GM18499 (cell line): ENCODE data around the gene TNS4.

Source experiments
- ATAC-seq: cut with Tn5 transposase; IDR thresholded peaks from one replicate; pipeline ENCODE4 v1.9.1; 2021; ENCODE audit warnings: moderate number of reproducible peaks; ENCODE audit not compliant: insufficient read depth, unreplicated experiment

The TNS4 gene

DNA sequence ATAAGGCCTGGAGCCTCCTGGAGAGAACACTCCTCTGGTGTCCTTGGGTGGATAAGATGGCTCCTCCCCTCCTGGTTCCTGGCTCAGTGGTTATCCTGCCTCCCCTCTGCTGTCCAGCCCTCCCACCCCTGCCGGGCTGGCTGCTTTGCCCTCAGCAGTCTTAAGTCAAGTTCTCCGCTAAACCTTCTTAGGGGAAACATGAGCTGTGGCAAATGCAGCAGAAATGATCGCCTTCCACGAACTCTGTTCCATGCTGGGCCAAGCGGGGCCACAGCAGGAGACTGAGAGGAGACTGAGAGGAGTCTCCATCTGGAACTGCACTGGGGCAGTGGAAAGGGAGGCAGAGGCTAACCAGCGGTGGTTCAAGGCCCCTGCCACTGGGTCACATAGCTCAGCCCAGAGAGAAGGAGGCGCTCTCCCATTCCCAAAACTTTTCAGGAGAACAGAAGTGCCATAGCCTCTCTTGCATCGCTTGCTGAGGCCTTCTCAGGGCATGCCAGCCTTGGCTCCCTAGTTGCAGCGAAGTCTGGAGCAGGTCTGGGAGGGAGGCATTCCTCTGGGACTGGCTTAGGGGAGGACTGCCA lies 26.9 kb downstream of the TNS4 start:
- no peak for ATAC-seq

DNA sequence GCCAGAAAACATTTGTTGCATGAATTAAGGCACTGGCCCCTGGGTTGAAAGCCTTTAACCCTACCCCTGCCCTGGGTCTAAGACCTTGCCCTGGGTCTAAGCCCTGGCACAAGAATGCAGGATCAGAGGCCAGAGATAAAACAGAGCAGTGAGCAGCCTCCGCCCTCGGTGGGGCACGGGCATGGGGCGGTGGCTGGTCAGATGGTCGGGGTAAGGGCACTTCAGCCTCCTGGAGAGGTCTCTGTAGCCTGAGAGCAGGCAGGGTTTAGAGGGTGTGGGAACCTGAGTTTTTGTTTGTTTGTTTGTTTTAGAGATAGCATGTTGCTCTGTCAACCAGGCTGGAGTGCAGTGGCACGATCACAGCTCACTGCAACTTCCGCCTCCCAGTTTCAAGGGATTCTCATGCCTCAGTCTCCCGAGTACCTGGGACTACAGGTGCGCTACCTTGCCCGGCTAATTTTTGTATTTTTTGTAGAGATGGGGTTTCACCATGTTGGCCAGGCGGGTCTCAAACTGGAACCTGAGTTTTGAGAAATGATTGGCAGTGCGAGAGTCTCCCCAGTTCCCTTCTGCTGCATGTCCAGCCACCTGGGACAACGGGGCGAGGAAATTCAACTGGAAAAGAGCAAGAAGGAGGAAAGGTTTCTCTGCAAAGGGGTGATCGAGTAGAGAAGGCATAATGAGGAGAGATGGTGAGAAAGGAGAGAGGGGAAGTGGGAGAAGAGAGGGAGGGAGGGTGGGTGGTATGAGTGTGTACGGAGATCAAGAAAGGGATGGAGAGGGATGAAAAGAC lies 27.7 kb downstream of the TNS4 start:
- ATAC-seq, result no peak

DNA sequence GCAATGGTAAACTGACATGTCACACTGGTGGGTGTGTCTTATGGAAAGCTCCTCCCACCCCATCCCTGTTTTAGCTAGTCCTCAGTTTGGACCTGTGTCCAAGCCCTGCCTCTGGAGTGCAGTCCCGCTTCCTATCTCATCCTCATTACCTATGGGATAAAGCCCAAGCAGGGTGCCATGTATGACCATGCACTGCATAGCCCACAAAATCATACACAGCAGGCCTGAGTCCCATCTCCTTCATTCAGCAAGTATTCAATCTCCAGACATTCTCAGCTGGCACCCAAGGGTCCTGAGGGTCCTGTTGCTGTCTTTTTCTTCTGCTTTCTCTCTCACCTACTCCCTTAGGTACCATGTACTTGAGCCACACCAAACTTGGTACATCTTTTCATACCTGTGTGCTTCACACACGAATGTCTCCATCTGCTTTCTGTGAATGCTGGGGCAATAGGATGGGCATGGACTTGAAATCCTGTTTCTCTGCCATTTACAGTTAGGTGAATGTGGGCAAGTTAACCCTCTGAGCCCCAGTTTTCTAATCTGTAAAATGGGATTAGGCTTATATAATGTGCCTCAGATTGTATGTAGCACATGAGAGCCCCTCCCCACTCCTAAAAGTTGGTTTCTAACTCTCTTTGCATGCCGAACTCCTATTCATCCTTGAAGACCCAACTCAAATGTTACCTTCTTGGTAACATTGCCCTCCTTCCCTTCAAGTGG lies 28.5 kb downstream of the TNS4 start:
- ATAC-seq, result no peak

DNA sequence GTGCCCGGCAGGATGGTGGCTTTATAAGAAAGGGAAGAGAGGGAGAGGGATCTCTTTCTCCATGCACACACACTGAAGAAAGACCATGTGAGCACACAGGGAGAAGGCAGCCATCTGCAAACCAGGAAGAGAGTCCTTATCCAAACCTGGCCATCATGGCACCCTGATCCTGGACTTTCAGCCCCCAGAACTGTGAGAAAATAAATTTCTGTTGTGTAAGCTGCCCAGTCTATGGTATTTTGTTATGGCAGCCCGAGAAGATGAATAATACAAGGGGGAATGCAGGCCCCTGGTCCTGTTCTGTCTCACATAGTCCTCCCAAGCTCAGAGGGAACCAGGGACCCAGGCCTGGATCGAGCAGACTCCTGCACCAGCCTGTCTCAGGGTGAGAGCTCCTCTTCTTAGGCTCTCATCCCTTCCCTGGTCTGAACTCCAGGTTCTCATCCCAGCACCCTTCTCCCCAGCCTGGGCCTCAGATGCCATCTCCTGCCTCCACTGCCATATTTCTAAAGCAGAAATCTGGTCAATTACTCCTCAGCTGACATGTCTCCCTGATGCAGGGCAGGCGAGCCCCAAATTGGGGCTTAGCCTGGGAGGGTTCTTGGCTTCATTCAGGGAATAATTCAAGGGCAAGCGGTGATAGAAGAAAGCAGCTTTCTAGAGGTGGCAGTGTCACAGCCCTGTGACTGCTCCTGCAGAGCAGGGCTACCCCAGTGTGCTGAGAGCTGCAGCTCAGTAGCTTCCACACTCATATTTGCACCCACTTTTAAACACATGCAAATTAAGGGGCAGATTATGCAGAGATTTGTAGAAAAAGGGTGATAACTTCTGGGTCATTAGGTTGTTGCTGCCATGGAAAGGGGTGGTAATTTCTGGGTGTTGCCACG lies 29.3 kb downstream of the TNS4 start:
- ATAC-seq, result no peak

DNA sequence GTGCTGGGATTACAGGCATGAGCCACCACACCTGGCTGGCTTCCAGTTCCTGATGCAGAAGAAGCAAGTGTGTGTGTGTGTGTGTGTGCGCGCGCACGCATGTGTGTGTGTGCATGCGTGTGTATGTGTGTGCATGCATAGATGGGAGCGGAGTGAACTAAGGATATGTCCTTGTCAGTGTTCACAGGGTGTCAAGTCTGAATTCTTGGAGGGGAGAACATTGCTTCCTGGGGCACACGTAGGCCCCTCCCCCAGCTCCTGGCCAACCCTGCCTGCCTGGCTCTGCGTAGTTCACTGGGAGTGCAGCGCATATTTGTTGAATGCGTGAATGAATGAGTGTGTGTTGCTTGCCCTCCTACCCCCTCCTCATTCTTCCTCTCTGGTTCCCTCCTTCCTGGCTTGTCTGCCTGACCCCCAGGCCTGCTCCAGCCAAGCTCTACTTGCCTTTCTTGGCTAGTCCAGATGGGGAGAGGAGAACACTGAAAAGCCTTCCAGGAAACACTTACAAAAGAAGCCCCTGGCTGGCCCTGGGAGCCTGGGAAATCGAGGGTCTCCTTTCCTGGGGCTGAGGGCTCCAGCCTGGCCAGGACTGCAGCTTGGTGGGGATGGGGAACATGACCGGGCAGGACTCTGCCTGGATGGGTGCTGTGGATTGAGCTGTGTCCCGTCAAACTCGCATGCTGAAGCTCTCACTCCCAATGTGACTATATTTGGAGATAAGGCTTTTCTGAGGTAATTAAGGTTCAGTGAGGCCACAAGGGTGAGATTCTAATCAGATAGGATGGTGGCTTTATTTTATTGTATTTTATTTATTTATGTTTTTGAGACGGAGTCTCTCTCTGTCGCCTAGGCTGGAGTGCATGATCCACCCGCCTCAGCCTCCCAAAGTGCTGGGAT lies 30.2 kb downstream of the TNS4 start:
- no peak for ATAC-seq

DNA sequence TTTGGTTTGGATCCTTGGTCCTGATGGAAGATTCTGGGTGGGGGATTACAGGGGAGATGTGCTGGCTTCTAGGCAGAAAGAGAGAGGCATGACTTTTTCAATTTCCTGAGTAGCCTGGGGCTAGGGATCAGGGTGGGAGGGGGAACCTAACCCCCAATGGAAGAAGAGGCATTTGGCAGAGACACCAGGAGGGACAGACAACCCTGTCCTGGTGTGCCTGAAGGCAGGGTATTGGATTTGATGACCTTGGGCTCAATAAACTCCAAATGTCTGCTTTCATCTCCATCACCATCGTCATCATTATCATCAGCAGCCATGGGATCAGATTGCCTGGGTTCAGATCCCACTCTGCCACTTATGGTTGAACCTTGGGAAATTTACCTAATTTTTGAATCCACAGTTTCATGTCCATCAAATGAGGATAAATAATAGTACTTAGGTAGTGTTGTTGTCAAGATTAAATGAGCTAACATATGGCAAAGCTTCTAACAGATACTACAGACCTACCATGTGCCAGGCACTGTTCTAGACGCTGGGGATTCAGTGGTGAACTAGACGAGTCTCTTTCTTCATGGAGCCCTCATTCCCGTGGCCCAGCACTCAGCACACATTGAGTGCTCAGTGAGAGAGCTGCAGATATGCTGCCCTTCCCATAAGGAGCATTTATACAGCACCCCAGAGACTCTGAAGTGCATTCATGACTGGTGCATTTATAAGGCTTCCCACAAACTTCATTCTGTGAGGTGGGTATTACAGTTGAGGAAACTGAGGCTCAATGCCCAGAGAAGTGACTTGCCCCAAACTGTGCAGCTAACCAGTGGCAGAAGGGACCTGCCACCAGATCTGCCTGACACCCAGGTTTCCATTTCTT lies 31.4 kb downstream of the TNS4 start:
- no peak for ATAC-seq

DNA sequence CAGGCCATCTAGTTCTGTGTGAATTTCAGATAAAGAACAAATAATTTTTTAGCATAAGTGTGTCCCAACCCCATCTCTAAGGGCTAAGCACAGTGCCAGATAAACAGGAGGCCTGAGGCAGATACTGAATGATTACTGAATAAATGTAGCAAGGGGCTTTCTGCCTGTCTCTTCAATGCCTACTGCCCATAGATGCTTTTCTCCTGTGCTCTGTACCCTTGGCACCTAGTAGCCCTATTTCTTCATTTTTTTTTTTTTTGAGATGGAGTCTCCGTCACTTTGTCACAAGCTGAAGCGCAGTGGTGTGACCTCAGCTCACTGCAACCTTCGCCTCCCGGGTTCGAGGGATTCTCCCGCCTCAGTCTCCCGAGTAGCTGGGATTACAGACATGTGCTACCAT lies 32.9 kb downstream of the TNS4 start:
- ATAC-seq, result no peak

DNA sequence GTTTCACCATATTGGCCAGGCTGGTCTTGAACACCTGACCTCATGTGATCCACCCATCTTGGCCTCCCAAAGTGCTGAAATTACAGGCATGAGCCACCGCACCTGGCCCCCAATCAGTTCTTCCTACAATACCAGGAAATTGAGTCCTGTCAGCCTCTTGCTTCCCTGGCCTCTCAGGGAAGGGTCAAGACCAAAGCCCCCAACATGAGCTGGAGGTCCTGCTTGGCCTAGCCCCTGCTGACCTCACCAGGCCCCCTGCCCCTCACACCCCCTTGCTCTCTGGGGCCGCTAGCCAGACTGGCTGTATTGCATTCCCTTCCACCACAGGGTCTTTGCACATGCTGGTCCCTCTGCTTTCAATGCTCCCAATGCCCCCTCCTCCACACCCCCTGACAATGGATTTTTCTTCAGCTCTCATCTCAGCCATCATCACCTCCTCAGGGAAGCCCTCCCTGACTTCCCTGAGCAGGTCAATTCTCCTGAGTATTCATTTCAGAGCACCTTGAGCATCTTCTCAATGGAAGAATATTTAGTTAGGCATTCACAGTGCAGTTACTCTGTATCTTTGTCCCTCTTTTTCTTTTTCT lies 34.0 kb downstream of the TNS4 start:
- ATAC-seq, result no peak

DNA sequence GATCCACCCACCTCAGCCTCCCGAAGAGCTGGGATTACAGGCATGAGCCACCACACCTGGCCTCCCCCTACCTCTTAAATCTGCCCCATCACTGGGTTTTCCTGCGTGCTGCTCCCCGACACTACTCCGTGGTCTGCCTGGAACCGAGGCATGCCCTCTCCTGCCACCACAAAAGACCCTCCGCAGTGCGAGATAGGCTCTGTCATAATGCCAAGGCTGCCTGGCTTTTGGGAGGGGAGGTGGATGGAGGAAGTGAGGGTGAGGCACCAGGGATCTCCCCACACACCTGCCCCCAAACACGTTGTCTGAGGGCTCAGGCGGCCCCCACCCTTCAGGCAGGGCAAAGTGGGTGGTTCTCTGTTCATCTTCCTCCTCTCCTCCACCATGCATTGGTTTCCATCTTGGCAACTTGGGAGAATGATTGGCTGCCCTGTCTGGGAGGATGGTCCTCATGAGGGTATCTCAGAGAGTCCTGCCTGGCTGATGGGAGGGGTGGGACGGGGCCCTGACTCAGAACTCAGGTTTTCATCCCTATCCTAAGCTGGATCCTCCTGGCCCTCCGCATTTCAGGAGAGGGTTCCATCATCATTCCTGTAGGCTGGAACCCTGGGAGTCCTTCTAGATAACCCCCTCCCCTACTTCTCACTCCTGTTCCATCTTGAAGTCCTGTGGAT lies 35.0 kb downstream of the TNS4 start:
- no peak for ATAC-seq

DNA sequence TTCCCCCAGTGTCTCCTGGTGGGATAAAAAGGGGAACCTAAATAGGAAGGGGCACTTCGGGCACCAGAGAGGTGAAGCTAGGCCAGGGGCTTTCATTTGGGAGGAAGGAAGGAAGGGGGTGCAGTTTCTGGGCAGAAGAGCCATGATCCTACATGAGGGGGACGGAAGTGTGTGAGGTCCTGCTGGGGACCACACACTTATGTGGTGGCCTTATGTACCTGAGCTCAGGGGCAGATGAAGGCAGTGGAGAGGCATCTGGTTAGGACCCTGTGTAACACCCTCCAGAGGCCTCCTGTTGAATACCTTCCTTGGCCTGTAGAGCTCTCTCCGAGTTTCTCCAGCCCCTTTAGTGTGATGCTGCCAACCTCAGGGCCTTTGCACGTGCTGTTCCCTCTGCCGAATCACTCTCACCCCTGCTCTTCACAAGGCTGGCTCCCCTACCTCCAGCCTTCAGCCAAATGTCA lies 37.0 kb downstream of the TNS4 start:
- ATAC-seq, result no peak

DNA sequence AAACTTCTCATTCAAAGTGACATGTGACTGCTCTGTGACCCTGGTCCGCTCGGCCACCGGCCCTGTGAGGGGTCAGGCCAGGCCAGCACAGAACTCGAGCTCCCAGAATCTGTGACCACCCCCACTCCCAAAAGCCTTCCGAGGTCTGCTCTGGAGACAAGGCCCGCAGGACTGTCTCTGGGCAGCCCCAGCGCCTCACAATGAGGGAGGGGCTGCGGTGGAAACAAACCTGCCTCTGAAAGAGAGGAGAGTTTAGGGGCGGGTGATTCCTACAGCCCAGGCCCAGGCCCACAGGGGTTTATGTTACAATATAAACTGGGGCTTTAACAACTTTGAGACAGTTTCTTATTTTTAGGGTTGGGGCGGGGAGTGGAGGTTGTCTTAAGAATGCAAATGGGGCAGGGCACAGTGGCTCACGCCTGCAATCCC lies 38.3 kb downstream of the TNS4 start:
- no peak for ATAC-seq

DNA sequence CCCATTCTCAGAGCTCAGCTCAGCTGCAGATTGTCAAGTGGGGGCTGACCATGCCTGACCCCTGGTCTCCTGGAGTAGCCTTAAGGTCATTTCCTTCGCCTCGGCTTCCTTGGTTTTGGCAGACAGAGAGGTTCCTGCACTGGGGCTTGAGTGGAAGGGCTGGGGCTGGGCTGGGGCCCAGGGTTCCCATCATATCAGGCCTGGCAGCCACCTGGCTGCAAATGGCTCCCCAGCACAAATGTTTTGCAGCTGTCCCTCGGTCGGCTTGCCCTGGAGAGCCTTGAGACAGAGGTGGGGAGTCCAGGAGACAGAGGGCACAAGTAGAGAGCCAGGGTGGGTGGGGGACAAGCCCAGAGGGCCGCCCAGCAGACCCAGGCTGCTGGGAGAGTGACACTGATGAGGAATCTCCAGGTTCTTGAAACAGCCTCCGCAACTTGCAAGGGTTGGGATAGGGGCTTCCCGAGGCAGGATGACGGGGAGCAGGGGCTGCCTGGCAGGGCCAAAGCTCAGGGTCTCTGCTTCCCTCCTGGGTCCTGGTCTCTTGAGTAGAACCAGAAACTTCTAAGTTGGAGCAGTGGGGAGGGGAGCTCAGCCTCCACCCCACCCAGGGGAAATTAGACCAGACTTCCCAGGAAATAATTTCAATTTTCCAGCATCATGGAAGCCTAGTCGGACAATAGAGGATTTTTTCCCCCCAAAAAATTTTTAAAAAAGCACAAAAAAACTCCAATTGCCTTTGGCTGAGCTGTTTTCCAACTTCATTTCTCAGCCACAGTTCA lies 38.9 kb downstream of the TNS4 start:
- ATAC-seq, result no peak

DNA sequence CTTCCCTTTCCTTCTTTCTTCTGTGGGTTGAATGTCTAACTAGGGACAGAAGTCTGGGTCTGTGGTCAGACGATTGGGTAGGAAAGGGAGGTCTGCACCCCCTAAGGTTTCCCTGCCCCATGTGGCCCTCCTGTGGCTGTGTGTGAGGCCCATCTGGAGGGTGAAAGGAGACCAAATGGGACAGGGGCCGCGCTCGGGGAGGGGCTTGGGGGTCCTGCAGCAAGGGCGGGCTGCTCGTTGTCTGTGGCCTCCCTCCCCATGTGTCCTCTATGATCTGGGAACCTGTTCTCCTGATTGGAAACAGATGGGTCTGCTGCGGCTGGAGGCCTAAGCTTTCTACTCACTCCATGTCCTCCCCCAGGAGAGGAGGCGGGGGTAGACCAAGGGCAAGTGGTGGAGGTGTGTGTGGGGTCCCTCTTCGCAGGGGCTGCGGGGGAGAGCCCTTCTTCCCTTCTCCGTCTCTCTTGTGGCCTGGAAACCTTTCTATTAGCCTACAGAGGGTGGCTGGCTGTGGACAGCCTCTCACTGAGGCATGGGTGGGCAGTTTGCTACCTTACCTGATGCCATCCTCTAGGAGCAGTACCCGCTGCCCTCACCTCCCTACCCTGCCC lies 39.6 kb downstream of the TNS4 start:
- ATAC-seq, result no peak

DNA sequence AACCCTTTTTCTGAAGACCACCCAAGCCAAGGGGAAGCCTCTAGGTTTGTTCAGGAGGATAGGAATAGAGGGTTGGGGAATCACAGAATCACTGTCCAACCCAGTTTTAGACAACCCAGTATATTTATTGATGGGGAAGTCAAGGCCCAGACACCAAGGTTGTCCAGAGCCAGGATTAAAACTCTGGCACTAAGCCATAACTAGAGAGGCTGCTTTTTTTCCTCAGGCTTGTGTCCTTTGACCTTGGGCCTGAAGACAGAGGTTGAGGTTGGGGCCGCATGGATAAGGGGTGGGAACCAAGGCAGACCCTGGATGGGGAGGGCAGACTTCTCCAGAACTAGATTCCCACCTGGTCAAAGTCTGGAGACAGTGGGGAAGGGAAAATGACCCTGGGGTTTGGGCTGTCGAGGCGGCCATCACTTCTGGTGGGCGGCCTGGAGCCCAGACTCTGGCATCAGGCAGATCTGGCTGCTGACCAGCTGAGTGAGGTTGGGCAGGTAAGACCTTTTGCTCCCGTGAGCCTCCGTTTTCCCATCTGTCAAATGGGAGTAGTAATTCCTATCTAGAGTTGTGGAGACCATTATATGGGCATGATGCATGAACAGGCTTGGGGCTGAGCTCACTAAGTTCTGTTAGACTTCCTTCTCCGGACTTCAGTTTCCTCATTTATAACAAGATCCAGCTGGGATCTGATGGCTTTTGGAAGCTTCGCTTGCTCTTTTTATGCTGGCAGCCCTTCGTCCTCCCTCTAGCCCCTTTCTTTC lies 40.3 kb downstream of the TNS4 start:
- no peak for ATAC-seq

DNA sequence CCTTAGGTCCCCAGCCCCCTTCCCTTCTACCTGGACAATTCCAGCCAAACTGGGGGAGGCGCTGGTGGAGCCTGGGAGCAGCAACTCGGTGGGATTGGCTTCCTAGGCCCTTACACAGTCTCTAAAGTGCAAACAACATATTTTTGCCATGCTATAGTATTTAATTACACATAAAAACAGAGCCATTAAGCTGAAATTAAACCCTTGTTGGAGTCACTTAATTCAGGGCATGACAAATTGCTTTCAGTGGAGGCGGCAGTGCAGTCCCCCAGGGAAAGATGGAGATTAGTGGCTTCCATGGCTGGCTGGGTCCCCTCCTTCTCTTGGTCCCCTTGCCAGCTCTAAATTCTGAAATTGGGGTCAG lies 40.8 kb downstream of the TNS4 start:
- no peak for ATAC-seq
